GM11168 (cell line): ENCODE data around the gene PAQR3.

Source experiments
- in situ Hi-C: fragments of 300-500 bp; cut with MboI; formaldehyde crosslinking; loops from one replicate; pipeline ENCODE4 v1.12.0; 2022; ENCODE audit warnings: low sequenced_read_pairs; ENCODE audit not compliant: unreplicated experiment

Gene PAQR3, protein sequence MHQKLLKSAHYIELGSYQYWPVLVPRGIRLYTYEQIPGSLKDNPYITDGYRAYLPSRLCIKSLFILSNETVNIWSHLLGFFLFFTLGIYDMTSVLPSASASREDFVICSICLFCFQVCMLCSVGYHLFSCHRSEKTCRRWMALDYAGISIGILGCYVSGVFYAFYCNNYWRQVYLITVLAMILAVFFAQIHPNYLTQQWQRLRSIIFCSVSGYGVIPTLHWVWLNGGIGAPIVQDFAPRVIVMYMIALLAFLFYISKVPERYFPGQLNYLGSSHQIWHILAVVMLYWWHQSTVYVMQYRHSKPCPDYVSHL

DNA sequence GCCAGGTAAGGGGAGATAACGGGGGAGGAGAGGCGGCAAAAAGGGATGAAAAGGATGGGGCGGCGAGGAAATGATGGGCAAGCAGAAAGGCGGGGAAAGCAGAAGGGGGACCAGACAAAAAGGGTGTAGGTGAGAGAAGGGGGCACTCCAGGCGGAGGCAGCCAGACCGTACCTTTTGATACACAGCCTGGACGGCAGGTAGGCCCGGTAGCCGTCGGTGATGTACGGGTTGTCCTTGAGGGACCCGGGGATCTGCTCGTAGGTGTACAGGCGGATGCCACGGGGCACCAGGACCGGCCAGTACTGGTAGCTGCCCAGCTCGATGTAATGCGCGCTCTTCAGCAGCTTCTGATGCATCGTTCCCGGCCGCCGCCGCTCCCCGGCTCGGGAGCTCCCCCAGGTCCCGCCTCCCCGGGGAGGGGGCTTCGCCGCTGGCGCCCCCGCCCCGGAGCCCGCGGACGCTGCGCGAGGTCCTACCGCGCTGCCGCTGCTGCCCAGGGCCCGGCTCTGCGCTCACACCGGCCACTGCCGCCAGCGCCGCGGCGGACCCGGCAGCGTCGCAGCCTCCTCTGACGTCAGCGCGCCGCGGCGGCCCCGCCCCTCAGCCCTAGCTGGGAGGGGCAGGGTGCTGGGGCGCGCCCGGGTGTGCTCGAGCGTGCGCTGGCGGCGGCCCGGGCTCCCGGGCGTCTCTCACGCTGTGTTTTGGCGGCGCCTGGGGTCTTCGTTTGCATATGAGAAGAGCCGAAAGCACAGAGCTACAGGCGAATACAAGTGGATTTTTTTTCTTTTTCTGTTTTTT lies at the start of gene PAQR3:
PAQR3 (minus strand) TSS at position 571 of the 799 bp plus-strand sequence; CDS start at position 357, 214 bp downstream.
- in situ Hi-C loops: loop anchor here (25.0 kb wide), 1 partner anchor 1298 kb away; no protein-coding TSS in a partner anchor

DNA sequence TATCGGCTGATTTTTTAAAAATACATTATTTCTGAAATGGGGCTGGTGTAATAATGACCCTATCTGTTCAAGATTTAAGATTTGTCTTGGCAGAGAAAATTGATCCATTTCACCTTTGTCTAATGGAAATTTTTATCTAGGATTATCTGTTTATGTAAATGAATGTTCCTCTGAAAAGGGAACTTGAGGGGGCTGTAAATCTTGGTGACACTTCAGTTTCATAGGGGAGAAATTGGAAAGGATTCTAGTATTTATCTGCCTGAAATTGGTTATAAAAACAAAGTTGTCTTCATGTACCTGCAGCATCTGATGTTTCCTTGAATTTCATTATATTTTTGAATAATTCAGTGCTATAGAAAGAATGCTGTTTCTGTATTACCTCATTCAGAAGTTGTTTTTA lies 48.4 kb upstream of the PAQR3 start:
- in situ Hi-C loops: no loop called here

DNA sequence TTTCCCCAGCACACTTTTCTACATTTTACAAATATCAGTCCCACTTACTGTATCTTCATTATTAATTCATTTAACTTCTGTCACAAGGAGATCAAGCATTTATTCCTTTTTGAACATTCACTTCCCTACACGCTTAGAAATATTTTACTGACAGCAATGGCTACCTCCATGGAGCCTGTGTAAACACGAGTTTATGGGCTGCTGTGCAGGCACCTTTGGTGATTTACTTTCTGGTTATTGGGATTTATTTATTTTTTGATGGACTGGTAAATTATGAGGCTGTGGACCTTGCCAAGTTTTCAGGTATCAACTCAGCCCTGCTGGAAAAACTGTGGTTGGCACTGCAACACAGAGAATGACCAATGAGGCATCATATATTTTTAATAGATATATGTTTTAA lies 45.4 kb upstream of the PAQR3 start:
- in situ Hi-C loops: no loop called here

DNA sequence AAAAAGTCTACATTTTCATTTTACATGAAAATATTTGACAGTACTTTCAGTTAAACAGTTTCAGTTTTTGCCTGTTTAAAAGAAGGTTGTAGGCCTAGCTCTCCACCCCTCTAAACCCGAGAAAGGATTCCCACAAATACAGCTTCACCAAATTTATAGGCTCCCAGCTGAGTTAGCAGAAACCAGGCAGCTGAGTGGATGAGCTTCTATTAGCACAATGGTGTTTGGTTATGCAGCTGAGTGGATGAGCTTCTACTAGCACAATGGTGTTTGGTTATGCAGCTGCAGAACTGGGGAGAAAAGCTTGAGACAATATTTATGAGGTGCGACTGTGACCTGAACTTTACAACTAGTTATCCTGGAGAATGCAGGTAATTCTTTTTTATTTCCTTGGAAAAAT lies 36.6 kb upstream of the PAQR3 start:
- in situ Hi-C loops: no loop called here

DNA sequence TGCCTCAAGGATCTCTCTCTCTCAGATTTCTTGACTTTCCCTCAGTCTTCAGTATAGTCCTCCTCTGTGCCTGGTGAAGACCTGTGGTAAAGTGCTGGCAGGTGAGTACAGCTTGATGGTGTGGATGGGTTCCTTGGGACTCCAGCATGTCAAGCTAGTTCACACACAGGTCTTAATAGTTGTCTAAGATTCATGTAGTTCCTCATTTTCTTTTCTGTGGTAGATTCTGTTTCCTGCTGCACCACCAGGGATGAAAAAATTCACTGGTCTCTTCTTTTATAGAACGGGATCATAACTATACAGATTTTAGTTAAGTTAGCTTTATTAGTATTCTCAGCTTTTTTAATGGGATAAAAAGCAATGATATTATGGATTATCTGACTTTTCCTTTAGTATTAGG lies 32.5 kb upstream of the PAQR3 start:
- in situ Hi-C loops: no loop called here

DNA sequence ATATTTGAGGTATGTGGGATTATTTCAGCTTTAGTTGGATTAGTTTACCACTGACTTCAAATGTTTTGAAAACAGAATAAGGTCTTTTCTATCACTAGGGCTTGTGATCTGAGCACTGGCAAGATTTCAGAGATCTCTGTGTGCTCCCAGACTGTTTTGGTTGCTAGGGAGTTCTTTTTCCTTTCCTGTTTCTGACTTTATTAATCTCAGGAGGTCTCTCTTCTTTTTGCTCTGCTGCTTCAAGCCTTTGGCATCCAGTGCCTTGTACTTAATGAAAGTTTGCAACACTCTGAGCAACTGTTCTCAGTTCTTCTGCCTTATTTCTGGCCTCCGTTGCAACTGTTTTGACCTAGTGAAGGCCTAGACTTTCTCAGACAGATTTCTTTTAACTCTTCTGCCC lies 32.1 kb upstream of the PAQR3 start:
- in situ Hi-C loops: no loop called here

DNA sequence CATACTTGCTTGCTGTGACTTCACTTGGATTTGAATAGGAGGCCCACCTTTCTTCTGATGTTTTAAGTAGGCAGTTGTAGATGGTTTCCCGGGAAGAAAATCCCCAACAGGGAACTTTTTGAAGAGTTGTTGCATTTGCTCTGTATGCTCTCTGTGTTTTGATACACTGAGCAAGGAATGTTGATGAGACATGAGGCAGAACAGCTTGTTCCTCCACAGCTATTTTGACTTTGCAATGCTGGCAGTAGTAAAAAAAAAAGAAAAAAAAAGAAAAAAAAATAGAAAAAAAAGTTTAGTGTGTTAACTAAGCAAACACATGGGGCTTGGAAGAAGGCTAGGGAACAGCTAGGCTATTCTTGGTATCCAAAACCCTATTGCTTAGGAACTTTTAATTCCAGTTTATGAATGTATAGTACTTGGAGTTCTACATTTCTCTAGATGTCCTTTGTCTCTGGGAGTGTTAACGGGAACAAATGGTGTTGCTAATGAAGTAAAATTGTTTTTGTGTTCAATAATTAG lies 23.4 kb upstream of the PAQR3 start:
- in situ Hi-C loops: no loop called here

DNA sequence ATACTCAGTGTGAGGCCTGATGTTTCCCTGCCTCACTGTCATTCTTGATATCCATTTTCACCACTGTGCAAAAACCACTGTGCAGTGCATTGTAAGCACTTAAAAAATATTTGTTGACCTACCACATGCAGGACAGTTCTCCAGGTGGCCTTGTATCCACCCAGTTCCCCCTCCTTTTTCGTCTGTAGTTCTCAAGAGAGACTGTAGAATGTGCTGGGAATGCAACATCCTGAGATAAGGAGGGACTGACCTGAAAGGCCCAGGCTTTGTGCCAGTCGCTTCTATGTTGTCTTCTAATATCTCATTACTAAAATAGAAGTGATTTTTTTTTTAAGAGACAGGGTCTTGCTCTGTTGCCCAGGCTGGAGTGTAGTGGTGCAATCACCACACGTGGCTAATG lies 21.7 kb upstream of the PAQR3 start:
- in situ Hi-C loops: no loop called here

DNA sequence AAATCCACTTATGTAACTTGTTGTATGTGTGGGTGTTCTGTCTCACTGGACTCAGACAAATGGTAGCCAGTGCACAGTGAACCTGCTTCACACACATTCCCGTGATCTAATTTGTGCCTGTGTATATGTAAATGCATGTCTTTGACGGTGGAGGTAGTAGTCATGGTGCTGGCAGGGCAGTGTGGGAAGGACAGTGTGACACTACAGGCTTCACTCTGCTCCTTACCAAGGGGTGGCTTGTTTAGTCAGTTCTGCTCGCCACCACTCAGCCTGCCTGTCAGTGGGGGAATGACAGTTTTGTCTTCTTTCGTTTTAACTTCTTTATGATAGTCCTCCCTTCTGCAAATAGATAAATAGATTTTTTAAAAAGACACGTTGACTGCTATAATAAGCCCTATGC lies 17.7 kb upstream of the PAQR3 start:
- in situ Hi-C loops: no loop called here

DNA sequence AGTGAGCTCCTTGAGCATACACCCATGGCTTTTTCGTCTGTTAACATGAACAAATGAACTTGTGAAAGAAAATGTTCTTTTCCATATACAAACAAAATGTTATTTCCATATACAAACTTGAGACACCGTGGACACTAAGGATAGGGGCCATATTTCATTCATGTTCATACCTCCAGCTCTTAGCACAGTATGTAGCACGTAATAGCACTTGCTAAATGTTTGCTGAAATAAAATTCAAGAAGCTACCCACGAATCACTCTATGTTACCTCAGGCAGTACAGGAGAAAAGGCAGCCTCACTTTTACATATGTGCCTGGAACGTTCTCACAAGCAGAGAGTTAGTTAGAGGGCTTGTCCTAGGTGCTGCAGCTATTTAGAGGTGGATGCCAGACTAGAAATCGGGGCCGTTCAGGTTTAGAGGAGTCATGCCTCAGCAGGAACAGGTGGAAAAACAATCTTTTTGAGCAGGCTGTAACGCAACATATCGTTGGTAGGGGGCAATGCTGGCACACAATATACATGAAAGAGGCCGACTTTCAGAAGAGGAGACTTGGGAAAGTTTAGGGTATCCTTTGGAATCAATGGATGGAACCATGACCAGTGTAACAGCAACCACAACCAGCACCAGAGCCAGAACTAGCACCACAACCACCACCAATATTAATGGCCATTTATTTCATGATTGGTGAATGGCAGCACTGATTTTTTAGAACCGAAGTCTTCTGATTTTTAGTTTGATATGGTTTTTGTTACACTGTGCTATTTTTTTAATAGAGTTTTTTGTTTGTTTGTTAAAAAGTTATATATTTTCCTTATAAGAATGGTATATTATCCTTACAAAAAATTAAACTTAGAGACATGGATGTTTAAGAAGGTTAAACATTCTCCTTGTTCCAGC lies 14.8 kb upstream of the PAQR3 start:
- in situ Hi-C loops: no loop called here

DNA sequence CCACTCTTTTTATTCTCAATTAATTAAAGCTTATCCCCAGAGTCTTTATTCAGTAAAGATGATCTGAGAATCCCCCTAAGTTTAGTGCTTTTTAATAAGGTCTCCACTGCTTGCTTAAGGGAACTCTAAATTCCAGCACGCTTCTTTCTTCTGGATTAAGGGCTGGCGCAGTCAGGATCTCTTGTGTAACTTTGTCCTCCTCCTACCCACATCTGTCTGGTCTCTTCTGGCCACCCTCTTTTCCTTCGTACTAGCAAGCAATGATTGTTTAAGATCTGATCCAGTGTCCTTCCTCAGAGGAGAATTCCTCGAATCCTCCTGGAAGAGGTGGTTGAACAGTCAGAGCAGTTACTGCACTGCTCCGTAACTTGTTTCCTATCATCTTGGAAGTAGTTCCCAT lies 14.0 kb upstream of the PAQR3 start:
- in situ Hi-C loops: no loop called here

DNA sequence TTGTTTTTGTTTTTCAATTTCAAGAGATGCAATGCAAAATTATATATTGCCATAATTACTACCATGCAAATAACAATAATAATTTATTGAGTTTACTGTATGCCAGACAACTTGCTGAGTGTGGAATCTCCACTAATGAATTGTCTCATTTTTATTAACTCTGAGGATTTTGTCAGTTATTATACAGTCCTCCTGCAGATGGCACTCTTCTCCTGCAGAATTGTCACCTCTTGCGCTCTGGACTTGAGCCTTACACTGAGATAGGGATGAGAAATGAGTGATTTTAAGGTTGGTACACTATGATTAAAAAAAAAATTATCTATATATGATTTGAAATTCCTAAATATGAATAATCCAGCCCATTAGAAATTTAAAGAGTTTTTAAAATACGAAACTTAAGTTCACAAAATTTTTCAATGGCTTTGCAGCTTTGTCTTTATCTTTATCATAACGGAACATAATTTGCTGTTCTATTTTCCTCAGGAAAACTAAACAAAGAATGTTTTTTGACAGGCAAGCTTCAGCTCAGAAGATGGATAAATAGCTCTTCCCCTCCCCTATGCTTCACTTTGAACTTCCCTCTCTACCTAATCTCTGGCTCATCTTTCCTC lies 12.7 kb upstream of the PAQR3 start:
- in situ Hi-C loops: no loop called here

DNA sequence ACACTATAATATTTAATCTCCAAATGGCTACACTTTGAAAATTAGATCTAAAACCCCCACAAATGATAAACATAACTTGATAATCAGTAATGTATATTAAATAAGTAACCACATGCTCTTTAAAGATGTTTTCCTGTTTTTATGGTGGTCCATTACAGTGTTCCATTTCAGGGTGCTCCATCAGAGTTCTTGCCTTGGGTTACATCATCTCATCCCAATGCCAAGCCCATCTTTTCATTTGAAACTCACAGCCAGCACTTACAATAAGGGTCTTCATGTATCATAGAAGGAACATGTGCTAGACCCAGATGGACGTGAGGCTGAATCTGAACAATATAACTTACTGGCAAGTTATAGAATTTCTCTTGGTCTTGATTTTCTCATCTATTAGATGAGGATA lies 10.5 kb upstream of the PAQR3 start:
- in situ Hi-C loops: loop anchor here (25.0 kb wide), 1 partner anchor 1288 kb away; no protein-coding TSS in a partner anchor

DNA sequence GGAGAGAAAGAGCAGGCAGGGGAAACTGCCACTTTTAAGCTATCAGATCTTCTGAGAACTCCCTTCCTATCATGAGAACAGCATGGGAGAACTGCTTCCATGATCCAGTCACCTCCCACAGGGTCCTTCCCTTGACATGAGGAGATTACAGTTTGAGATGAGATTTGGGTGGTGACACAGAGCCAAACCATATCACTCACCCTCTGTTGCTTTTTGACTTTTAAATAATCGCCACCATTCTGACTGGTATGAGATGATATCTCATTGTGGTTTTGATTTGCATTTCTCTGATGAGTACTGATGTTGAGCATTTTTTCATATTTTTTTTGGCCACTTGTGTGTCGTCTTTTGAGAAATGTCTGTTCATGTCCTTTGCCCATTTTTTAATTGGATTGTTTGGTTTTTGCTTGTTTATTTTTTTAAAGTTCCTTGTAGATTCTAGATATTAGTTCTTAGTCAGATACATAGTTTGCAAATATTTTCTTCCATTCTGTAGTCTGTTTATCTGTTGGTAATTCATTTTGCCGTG lies 6.5 kb upstream of the PAQR3 start:
- in situ Hi-C loops: loop anchor here (25.0 kb wide), 1 partner anchor 1292 kb away; no protein-coding TSS in a partner anchor

DNA sequence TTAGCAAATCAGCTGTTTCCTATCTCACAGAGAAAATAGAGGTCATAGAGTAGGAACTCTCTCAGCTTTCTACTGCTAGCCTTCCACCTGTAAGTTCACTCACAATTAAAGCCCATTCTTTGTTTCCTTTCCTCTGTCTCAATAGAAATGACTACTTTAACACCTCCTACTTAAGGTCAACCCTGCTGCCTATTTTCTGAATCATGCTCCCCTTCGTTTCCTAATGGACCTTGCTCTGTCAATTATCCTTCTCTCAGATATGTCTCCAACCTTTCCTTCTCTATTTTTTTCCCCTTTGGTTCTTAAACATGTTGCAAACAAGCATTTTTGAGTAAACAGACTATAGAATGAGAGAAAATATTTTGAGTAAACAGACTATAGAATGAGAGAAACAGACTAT lies 5.1 kb upstream of the PAQR3 start:
- in situ Hi-C loops: loop anchor here (25.0 kb wide), 1 partner anchor 1293 kb away; no protein-coding TSS in a partner anchor

DNA sequence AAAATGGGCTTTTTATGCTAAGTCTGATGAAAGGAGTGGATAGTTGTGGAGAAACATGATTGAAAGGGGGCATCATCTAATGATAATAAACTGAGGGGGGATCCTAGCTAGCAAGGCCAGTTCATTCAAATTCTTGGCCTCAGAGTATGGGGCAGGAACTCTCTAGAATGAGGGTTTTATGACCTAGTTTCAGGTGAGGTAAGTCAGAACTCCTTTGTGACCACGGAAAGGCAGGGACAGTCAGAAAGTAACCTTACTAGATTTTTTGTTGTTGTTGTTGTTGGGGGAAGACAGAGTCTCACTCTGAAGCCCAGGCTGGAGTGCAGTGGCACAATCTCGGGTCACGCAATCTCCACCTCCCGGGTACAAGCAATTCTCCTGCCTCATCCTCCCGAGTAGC lies 1.5 kb upstream of the PAQR3 start:
- in situ Hi-C loops: loop anchor here (25.0 kb wide), 1 partner anchor 1297 kb away; no protein-coding TSS in a partner anchor

DNA sequence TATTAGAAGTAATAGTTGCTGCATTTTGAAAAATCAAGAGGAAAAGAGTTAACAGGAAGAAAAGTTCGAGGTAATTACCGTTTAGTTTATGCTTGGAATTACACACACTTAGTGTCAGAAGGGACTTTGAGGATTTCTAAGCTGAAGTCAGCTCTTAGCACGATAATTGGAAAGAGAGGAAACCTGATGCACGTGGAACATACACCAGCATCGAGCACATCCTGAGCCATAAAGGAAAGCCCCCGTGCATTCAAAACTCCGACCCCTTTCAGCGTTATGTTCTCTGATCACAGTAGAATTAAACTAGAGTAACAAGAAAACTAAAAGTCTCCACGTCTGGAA lies 400 bp upstream of the PAQR3 start:
- in situ Hi-C loops: loop anchor here (25.0 kb wide), 1 partner anchor 1298 kb away; no protein-coding TSS in a partner anchor

DNA sequence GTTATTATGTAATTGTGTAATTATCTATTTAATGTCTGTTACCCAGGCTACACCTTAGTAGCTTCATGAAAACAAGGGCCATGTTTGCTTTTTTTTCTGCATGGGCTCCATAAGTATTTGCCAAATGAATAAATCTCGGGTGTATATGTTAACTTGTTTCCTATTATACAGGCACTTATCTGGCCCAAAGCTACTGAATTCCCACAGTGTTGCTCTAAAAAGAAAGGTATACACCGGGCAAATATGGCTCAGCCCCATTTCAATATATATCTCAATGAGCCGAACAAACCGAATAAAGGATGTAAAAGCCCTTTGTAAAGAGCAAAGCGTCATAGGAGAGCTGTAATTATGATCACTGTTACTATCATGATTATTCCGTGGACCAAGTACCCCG lies 767 bp downstream of the PAQR3 start:
- in situ Hi-C loops: loop anchor here (25.0 kb wide), 1 partner anchor 1299 kb away; no protein-coding TSS in a partner anchor

DNA sequence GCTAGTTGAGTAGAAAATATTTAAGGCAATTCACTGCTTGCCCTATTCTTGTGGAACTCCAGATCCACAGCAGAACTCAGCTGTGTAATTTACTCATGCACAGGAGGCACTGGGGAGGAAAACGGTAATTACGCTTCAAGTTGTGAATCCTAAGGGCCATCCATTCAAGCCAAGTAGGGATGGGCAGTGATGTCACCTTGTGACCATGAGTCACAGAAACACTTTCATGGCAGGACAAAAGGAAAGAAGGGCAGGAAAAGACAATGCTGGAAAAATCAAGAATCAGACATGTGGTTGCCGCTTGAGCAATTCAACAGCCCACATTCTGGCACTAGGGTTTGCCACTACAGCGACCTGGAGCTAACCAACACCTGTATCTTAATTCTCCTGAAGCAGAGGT lies 1.4 kb downstream of the PAQR3 start:
- in situ Hi-C loops: loop anchor here (25.0 kb wide), 1 partner anchor 1299 kb away; no protein-coding TSS in a partner anchor
